NCI-H1048 (cell line): ENCODE data around the gene EIF4EBP3.
"Not testable (repeated sequence)": the region's sequence is repeated elsewhere in the genome, so short reads cannot be mapped to it uniquely, and the experiment has no call there.

Source experiments
- DNase-seq: peaks from one replicate; lab custom pipeline; 2025; lab: John Stamatoyannopoulos, UW

Gene EIF4EBP3

DNA sequence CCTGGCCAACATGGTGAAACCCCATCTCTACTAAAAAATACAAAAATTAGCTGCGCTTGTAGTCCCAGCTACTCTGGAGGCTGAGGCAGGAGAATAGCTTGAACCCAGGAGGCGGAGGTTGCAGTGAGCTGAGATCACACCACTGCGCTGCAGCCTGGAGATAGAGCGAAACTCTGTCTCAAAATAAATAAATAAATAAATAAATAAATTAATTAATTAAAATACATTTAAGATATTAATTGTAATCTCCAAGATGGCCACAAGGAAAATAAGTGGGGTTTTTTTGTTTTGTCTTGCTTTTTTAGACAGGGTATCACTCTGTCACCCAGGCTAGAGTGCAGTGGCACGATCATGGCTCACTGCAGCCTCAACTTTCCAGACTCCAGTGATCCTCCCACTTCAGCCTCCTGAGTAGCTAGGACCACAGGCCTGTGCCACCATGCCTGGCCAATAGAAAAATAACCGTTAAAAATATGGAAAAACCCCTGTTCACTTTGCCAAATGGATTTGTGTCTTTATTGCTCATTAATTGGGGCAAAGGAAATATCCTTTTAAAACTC lies 31.8 kb downstream of the EIF4EBP3 start:
- not testable (repeated sequence) for DNase-seq

DNA sequence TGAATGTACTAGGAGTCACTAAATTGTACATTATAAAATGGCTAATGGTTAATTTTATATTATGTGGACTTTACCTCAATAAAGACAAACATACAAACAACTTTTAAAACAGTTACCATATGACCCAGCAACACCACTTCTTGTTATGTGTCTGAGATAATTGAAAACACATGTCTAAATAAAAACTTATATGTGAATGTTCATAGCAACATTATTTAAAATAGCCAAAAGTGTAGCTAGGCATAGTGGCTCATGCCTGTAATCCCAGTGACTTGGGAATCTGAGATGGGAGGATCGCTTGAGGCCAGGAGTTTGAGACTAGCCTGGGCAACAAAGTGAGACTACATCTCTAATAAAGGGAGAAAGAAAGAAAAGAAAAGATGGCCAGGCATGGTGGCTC lies 40.0 kb downstream of the EIF4EBP3 start:
- no peak for DNase-seq

DNA sequence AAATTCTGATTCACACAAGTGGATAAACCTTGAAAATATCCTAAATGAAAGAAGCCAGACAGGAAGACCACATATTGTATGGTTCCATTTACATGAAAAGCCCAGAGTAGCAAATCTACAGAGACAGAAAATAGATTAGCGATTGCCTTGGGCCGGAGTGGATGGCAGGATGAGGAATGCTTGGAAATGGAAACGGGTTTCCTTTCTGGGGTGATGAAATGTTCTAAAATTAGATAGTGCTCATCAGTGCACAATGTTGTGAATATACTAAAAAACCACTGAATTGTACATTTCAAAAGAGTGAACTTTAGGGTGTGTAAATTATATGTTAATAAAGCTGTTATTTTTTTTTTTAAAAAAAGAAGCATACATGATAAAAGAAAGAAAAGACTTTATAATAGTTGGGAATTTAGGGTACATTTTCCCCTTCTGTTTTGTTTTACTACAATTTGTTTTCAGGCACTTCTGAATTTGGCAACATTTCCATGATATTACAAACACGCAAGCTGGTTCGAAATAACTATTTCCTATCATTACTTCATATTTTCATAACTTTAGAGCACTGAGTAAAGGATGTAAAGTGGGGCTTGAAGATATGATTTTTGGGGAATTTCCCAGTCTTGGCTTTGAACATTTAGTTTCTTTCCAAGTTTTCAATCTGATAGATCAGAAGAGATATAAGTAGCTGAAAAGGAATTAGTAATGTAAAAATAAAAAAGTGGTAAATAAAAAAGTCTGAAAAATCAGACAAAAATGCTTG lies 41.0 kb downstream of the EIF4EBP3 start:
- no peak for DNase-seq

DNA sequence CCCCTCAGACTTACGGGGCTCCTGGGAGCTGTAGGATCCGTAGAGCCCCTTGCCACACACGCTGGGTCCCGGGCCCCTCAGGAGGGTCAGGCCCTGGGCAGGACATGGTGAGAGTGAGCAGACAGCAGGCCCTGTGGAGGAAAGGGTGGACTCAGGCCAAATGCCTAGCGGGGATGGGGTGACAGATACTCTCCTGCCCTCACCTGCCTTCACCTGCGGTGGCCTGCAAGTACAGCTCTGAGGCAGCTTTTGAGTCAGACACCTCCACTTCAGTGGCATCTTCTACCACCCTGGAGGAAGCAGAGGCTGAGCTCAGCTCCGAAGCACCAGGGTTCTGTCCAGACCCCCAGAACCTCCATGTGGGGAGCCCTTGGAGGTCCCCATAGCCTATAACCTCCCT lies 43.4 kb downstream of the EIF4EBP3 start:
- DNase-seq = no peak

DNA sequence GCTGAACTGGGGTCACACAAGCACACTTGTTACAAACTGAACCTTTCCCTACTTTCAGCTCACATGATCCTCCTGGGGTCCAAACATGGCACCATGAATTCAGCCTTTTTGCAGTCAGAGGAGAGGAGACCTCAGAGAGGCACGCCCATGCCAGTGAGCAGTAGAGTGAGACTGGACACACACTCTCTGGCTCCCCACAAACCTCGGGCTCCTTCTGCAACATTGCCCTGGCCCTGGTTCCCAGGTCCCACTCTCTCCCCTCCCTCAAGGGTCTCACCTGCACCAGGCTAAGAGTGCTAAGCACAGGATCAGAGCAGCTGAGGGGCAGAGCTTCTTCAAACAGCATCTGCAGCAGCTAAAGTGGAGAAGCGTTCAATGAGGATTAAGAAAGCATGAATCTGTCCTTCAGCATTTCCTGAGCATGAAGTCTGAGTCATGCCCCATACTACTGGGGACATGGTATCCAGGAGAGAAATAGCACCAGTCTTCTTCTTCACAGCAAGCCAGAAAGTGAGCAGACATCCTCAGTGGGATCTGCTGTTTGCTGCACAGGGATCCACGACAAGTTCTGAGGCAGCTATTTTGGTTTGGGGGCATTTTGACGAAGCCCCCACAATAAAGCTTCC lies 44.4 kb downstream of the EIF4EBP3 start:
- no peak for DNase-seq

DNA sequence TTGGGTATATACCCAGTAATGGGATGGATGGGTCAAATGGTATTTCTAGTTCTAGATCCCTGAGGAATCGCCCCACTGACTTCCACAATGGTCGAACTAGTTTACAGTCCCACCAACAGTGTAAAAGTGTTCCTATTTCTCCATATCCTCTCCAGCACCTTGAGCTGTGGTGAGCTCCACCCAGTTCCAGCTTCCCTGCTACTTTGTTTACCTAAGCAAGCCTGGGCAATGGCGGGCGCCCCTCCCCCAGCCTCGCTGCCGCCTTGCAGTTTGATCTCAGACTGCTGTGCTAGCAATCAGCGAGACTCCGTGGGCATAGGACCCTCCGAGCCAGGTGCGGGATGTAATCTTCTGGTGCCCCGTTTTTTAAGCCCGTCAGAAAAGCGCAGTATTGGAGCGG lies 45.6 kb downstream of the EIF4EBP3 start:
- DNase-seq = not testable (repeated sequence)

DNA sequence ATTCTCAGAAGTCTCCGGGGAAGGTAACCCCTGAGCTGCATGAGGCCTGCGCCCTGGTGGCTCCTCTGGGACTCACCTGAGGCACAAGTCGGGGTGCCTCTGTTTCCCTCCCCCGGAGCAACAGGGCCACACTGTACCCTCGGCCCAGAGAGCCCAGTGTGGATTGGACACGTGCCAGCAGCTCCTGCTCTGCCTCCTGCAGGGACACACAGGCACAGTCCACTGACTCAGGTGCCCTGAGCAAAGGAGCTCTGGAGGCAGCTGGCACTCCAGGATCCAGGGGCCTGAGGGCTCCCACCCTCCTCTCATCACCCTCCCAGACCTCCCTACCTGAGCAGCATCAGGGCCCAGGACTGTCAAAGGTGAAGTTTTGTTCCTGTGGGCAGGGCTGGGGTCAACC lies 46.7 kb downstream of the EIF4EBP3 start:
- DNase-seq = no peak

DNA sequence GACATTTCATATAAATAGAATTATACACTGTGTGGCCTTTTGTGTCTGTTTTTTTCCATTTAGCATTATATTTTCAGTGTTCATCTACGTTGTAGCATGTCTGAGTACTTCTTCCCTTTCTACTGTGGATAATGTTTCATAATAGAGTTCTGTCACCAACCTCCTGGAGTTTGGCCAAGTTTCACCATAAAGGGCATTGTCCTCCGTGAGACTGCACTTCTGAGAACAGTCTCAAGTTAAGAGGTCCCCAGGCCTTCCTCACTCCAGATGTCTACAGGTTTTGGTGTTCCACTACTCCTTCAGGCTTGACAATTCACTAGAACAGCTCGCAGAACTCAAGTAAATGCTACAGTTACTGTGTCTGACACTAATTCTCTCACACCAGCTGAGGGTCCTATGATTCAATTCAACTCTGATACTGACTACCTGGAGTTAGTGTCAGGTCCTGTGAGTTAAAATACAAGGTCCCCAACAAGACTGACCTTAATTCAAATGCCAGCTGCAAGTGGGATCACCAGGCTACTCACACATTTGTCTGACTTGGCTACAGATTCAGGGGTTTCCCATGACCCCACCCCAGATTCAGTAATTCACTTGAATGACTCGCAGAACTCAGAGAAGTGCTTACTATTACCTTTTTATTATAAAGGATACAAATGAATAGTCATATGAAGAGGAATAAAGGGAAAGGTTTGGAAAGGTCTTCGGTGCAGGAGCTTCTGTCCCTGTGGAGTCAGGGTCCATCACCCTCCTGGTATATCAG lies 48.3 kb downstream of the EIF4EBP3 start:
- DNase-seq = no peak

DNA sequence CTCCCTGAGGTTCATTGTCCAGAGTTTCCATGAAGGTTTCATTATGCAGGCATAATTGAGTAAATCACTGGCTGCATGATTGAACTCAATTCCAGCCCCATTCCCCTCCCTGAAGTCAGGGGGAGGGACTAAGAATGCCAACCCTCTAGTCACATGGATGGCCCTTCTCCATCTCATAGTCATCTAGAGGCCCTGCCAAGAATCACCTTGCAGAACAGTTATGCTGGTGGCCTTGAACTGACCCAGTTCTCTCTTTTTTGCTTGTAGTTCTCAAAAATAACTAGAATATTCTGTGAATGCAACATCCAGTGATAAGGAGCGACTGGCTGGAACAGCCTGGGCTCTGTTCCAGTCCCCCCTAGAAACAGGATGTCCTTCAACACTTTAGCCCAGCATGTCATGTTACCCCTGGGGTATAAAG lies 48.9 kb downstream of the EIF4EBP3 start:
- no peak for DNase-seq

DNA sequence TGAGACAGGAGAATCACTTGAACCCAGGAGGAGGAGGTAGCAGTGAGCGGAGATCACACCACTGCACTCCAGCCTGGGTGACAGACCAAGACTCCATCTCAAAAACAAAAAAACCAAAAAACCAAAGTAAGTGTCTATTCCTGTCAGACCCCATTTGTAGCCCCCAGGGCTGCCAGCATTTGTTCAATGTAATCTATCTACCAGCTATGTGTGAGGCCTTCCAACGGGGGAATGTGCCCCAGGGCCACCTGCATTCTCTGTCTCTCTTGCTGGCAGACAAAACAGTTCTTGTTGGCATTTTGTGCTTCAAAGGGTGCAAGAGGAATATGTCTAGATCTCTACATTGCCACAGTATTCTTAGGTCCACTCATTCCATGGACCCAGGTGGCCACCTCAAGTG lies 51.4 kb downstream of the EIF4EBP3 start:
- no peak for DNase-seq
